SK-N-MC (cell line): ENCODE measurements around the gene MMGT1.
"Not testable (repeated sequence)": the region's sequence is repeated elsewhere in the genome, so short reads cannot be mapped to it uniquely, and the experiment has no call there.

Source experiments
- FOXP2 ChIP-seq: optimal IDR thresholded peaks from 2 replicates; pipeline ENCODE3; 2011; ENCODE audit warnings: mild to moderate bottlenecking, moderate library complexity; ENCODE audit not compliant: insufficient read depth; ENCODE audit errors: extremely low read length, control extremely low read depth
- POLR2AphosphoS5 ChIP-seq: IDR thresholded peaks from 2 replicates; pipeline ENCODE4 v1.6.1; 2012; ENCODE audit warnings: mild to moderate bottlenecking, low read depth, low read length, borderline replicate concordance

DNA sequence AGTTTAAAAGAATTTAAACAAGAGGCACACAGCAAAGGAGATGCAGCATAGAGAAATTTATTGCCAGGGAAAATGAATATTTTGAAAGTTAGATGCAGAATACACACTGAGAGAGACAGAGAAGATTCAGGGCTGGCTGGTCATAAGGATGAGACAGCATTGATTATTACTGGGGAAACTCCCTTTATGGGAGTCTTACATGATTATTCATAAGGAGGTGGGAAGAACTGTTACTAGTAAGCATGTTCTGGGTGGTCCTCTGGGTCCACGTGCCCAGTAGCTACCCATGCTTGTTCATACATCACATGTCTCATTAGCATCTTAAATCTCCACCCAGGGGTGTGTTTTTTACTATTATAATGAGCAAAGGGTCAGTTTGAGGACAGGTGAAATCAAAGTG is 53.3 kb downstream of the MMGT1 start:
- not testable (repeated sequence) for TF ChIP-seq POLR2AphosphoS5, FOXP2
